Measurements from ENCODE around the gene UBE2D2. TPM values are rescaled to one million over a fixed set of nuclear protein-coding genes. Genes with fewer than 3 reads are reported as not detected.

UBE2D2 gene
- total and polyA plus RNA-seq, 2 of the 13 experiments (the other 11 are each of a cell fraction or from before 2014, with no cell fraction given): 79.1 to 109 TPM

GRCh38 chr5:139561655-139562451 is 714 bp downstream of the UBE2D2 start (continued):
- TF ChIP-seq ELK4 (CRISPR knock-in tag; IDR thresholded peaks at IDR 0.05; ENCODE audit: borderline replicate concordance) (no peak), PRDM15 (CRISPR knock-in tag; IDR thresholded peaks at IDR 0.05) (no peak), RARG (CRISPR knock-in tag; IDR thresholded peaks at IDR 0.05; ENCODE audit: low read depth) (no peak), ZFP82 (CRISPR knock-in tag; IDR thresholded peaks at IDR 0.05; ENCODE audit: borderline replicate concordance) (peak; percentile 78; the same call in 1 of the 2 replicates), CHD2 (IDR thresholded peaks at IDR 0.05; ENCODE audit: low read depth, low read length) (no peak), EZH2 (conservative IDR thresholded peaks at IDR 0.05; ENCODE audit: low read depth, low read length) (no peak), MLX (CRISPR knock-in tag; IDR thresholded peaks at IDR 0.05) (no peak), NFE2L1 (CRISPR knock-in tag; IDR thresholded peaks at IDR 0.05; ENCODE audit: borderline replicate concordance) (no peak), ZNF746 (CRISPR knock-in tag; IDR thresholded peaks at IDR 0.05) (no peak), FOXC1 (CRISPR knock-in tag; IDR thresholded peaks at IDR 0.05; ENCODE audit: borderline replicate concordance) (no peak; the same call in 1 of the 2 replicates), ZNF234 (CRISPR knock-in tag; conservative IDR thresholded peaks at IDR 0.05) (no peak), ZNF607 (CRISPR knock-in tag; IDR thresholded peaks at IDR 0.05; ENCODE audit: borderline replicate concordance) (no peak), ZNF703 (CRISPR knock-in tag; IDR thresholded peaks at IDR 0.05; ENCODE audit: borderline replicate concordance) (0 out of 2 replicates have a peak, but pooled peaks have one; percentile 47), ZNF280B (CRISPR knock-in tag; IDR thresholded peaks at IDR 0.05; ENCODE audit: borderline replicate concordance) (no peak), HDAC6 (IDR thresholded peaks at IDR 0.05; ENCODE audit: low read depth, low read length) (no peak), ZFX (CRISPR knock-in tag; IDR thresholded peaks at IDR 0.05; ENCODE audit: low read depth) (peak; percentile 84)
